ENCODE measurements around the gene DLGAP1.

Gene DLGAP1

GRCh38 chr18:3458952-3459853 lies 995.9 kb downstream of the DLGAP1 start:
- Histone ChIP-seq H3K27ac (peak overlapping the region in 1 of 2 donors; percentile 4), H3K4me3 (no peak overlapping the region)
- no peak for TF ChIP-seq CTCF (IDR thresholded peaks at IDR 0.05)
- DNase-seq (ENCODE audit: low spot score) = no peak

GRCh38 chr18:3458378-3458777 lies 996.7 kb downstream of the DLGAP1 start:
- peak overlapping the region in 1 of 2 donors; percentile 4 for H3K27ac ChIP-seq
- no peak overlapping the region for H3K4me3 ChIP-seq
- DNase-seq (ENCODE audit: low spot score) = no peak
- TF ChIP-seq CTCF (IDR thresholded peaks at IDR 0.05) = no peak

GRCh38 chr18:3457261-3457724 lies 997.8 kb downstream of the DLGAP1 start:
- H3K4me3 ChIP-seq = no peak overlapping the region
- TF ChIP-seq CTCF (IDR thresholded peaks at IDR 0.05) = no peak
- H3K27ac ChIP-seq = no peak overlapping the region
- DNase-seq (ENCODE audit: low spot score) = no peak

GRCh38 chr18:3456686-3457069 lies 998.4 kb downstream of the DLGAP1 start:
- no peak for TF ChIP-seq CTCF (IDR thresholded peaks at IDR 0.05)
- DNase-seq (ENCODE audit: low spot score) = no peak
- Histone ChIP-seq H3K4me3 (no peak overlapping the region), H3K27ac (no peak overlapping the region)

- no peak overlapping the region for H3K27ac ChIP-seq
- no peak overlapping the region for H3K4me3 ChIP-seq
- no peak for TF ChIP-seq CTCF (IDR thresholded peaks at IDR 0.05)
- no peak for DNase-seq (ENCODE audit: low spot score)
Measured at GRCh38 chr18:3455907-3456685, 999.0 kb downstream of the DLGAP1 start.

GRCh38 chr18:3455090-3455635 lies 999.9 kb downstream of the DLGAP1 start:
- TF ChIP-seq CTCF (IDR thresholded peaks at IDR 0.05) = no peak
- peak overlapping the region; percentile 97 for H3K27ac ChIP-seq
- H3K4me3 ChIP-seq = peak overlapping the region; percentile 77
- no peak for DNase-seq (ENCODE audit: low spot score)
